ENCODE data around the gene UBTD1. TPM values are rescaled to one million over a fixed set of nuclear protein-coding genes. Genes with fewer than 3 reads are reported as not detected.
"Not testable (repeated sequence)": the region's sequence is repeated elsewhere in the genome, so short reads cannot be mapped to it uniquely, and the experiment has no call there.

The UBTD1 gene
- total RNA-seq, 6 donors from 2014 or later, result 40.6 to 93.1 (median 67.3) TPM

DNA sequence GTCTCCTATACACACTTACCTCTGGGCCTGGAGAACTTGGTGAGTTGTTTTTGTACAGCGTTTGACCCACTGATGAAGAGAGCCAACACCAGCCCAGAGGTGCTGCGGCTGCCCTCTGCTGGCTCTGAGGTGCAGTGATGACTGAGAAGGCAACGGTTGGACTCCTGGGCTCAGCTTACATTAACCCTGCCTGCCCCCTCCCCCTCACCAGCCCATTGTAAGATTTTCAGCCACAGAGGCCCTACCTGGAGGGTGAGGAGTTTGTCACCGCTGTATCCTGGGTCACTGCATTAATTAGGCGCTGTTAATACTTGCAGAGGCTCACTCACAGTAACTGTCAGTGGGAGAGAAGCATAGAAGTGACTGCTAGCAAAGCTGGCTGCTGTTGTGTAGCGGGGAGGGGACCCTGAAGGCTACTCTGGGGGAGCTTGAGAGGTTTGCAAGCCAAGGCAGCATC lies 54.9 kb downstream of the UBTD1 start:
- Histone ChIP-seq H3K27ac (no peak overlapping the region), H3K27me3 (no peaks in the 10 kb centered on the region), H3K4me3 (no peak overlapping the region), H3K4me1 (peaks cover 2 to 16% (median 9%) of the 10 kb centered on the region in 4 donors), H3K36me3 (no peaks in the 10 kb centered on the region), H3K9me3 (no peaks in the 10 kb centered on the region)
- TF ChIP-seq POLR2AphosphoS5 (IDR thresholded peaks at IDR 0.05) (no peak), CTCF (IDR thresholded peaks at IDR 0.05) (peak; percentile 61 to 86 (median 75)), POLR2A (IDR thresholded peaks at IDR 0.05) (no peak), EP300 (IDR thresholded peaks at IDR 0.05) (no peak)
- DNase-seq (peak in 1 of 2 donors; percentile 73), ATAC-seq (ENCODE audit: low FRiP score in 2 of 2) (peak; percentile 89 to 96)
- 23 to 24% methylated on average over 6 of the region's 6 CpGs for WGBS, 2 donors

DNA sequence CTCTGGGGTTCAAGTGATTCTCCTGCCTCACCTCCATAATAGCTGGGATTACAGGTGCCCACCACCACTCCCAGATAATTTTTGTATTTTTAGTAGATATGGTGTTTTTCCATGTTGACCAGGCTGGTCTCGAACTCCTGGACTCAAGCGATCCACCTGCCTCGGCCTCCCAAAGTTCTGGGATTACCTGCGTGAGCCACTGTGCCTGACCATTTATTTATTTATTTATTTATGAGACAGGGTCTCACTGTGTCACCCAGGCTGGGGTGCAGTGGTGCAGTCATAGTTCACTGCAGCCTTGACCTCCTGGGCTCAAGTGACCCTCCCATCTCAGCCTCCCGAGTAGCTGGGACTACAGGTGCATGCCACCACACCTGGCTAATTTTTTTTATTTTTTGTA lies 55.6 kb downstream of the UBTD1 start:
- not testable (repeated sequence) for H3K27ac ChIP-seq; ATAC-seq (ENCODE audit: low FRiP score in 2 of 2); H3K27me3 ChIP-seq; H3K36me3 ChIP-seq; H3K4me3 ChIP-seq; H3K9me3 ChIP-seq; DNase-seq
- peaks cover 2 to 14% (median 9%) of the 10 kb centered on the region in 4 donors for H3K4me1 ChIP-seq
- 92 to 96% methylated on average over 5 of the region's 5 CpGs for WGBS, 2 donors

- not testable (repeated sequence) for ATAC-seq (ENCODE audit: low FRiP score in 2 of 2); H3K36me3 ChIP-seq; H3K4me1 ChIP-seq; H3K4me3 ChIP-seq; H3K27me3 ChIP-seq; H3K9me3 ChIP-seq; H3K27ac ChIP-seq; DNase-seq
- WGBS, 2 donors, result 91 to 93% methylated on average over 6 to 7 of the region's 10 CpGs
Measured at GRCh38 chr10:97555541-97555940, 56.8 kb downstream of the UBTD1 start.

GRCh38 chr10:97560731-97561381 lies 62.1 kb downstream of the UBTD1 start:
- H3K27me3 ChIP-seq, H3K4me3 ChIP-seq, H3K4me1 ChIP-seq, H3K9me3 ChIP-seq, DNase-seq, H3K27ac ChIP-seq, H3K36me3 ChIP-seq: not testable (repeated sequence)
- WGBS, 2 donors, result 79 to 97% methylated on average over 8 to 17 of the region's 17 CpGs
- ATAC-seq (ENCODE audit: low FRiP score in 2 of 2), result peak in 1 of 2 donors; percentile 77

DNA sequence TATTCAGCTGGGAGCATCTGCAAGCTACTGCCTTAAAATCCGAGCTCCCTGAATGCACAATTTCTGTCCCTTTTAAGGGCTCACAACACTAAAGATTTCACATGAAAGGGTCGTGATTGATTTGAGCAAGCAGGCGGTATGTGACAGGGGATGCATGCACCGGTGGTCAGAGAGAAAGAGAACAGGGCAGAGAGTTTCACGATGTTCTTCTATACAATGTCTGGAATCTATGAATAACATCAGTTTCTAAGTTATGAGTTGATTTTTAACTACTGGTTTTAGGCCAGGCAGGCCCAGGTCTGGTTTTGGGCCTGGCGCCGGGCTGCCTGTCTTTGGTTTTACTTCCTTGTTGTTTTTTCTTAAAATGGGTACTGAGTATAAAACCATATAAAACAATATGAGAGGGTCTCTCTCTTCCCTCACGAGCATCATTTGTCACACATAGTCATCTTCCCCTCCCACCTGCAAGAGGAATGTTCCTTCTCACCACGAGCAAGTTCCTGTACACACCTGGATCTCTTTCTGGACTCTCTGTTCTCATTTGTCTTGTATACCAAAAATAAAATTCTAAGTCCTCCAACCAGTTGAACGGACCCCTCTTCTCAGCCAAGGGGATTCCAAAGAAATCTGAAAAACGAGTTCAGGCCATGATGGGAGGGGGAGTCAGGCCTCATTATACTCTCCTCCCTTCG lies 62.8 kb downstream of the UBTD1 start:
- not testable (repeated sequence) for H3K4me3 ChIP-seq; H3K4me1 ChIP-seq; ATAC-seq (ENCODE audit: low FRiP score in 2 of 2); H3K27ac ChIP-seq; DNase-seq; H3K9me3 ChIP-seq; H3K36me3 ChIP-seq; H3K27me3 ChIP-seq
- 95% methylated on average over 12 of the region's 12 CpGs for WGBS, 2 donors

DNA sequence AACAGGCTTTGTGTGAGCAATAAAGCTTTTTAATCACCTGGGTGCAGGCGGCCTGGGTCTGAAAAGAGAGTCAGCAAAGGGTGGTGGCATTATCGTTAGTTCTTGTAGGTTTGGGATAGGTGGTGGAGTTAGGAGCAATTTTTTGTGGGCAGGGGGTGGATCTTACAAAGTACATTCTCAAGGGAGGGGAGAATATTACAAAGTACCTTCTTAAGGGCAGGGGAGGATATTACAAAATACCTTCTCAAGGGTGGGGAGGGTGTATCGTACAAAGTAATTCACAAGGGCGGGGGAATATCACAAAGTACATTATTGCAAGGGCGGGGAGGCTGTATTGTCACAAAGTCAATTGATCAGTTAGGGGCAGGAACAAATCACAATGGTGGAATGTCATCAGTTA lies 63.6 kb downstream of the UBTD1 start:
- H3K4me1 ChIP-seq; ATAC-seq (ENCODE audit: low FRiP score in 2 of 2); H3K27me3 ChIP-seq; H3K36me3 ChIP-seq; H3K27ac ChIP-seq; H3K4me3 ChIP-seq; DNase-seq; H3K9me3 ChIP-seq: not testable (repeated sequence)
- 92 to 93% methylated on average over 5 of the region's 5 CpGs for WGBS, 2 donors

DNA sequence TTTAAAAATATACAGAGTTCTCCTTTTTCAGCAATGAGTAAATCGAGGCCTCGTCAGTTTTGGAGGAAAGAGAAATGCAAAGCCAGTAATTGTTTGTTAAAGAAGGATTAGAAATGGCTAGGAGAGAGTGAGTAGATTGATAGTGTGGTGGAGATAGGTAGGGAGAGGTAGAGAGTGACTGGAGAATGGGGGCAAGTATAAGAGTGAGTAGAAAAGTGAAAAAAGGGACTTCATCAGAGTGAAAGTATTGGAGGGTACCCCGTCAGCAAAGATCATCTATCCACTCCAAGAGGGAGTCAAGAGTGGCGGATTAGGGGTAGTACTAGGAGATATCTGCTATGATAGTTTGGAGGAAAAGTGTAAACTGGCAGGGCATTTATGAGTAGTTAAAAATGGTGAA lies 64.6 kb downstream of the UBTD1 start:
- no peak overlapping the region for H3K4me3 ChIP-seq
- peaks cover 0 to 6% (median 3%) of the 10 kb centered on the region in 4 donors for H3K36me3 ChIP-seq
- H3K4me1 ChIP-seq, result no peaks in the 10 kb centered on the region
- H3K27me3 ChIP-seq, result no peaks in the 10 kb centered on the region
- DNase-seq (no peak), ATAC-seq (ENCODE audit: low FRiP score in 2 of 2) (no peak)
- WGBS, 2 donors, result 96 to 98% methylated on average over 4 of the region's 4 CpGs
- H3K27ac ChIP-seq, result no peak overlapping the region
- no peak for TF ChIP-seq CTCF (IDR thresholded peaks at IDR 0.05)
- TF ChIP-seq POLR2AphosphoS5 (IDR thresholded peaks at IDR 0.05), result no peak
- TF ChIP-seq EP300 (IDR thresholded peaks at IDR 0.05), result no peak
- TF ChIP-seq POLR2A (IDR thresholded peaks at IDR 0.05), result no peak
- H3K9me3 ChIP-seq, result no peaks in the 10 kb centered on the region
